Measurements from ENCODE around the gene CDC42SE2.
"Not testable (repeated sequence)": the region's sequence is repeated elsewhere in the genome, so short reads cannot be mapped to it uniquely, and the experiment has no call there.

The CDC42SE2 gene

DNA sequence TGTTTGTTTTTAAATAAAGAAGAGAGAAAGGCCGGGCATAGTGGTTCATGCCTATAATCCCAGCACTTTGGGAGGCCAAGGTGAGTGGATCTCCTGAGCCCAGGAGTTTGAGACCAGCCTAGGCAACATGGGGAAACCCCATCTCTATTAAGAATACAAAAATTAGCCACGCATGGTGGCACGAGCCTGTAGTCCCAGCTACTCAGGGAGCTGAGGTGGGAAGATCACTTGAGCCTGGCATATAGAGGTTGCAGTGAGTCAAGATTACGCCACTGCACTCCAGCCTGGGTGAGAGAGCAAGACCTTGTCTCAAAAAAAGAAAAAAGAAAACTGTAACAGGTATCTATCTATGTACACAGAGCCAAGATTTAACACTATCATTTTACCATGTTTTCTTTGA lies 34.2 kb upstream of the CDC42SE2 start:
- no peak overlapping the region for H3K4me3 ChIP-seq (ENCODE audit: low read length)
- no peak for TF ChIP-seq ZNF274 (IDR thresholded peaks at IDR 0.05; ENCODE audit: low read depth, low read length)

DNA sequence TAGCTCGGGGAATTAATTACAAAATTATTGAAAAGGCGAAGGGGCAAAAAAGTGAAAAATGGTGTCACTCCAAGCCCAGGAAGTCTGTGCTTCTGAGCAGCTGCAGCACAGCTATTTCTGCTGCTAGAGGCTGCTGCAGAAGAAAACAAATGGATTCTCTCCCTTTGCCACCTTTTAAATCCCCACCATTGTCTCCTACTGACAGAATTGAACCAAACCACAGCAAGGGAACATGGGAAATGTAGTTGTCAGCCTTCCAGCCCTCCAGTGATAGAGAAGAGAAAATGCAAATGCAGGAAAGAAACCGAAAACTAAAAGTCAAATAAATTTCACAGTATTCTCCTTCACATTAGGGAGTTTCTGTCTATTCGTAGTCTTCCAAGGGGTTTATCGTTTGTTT lies 33.4 kb upstream of the CDC42SE2 start:
- H3K4me3 ChIP-seq (ENCODE audit: low read length): peak overlapping the region; percentile 43; the same call in 1 of the 2 replicates
- no peak for TF ChIP-seq ZNF274 (IDR thresholded peaks at IDR 0.05; ENCODE audit: low read depth, low read length)

DNA sequence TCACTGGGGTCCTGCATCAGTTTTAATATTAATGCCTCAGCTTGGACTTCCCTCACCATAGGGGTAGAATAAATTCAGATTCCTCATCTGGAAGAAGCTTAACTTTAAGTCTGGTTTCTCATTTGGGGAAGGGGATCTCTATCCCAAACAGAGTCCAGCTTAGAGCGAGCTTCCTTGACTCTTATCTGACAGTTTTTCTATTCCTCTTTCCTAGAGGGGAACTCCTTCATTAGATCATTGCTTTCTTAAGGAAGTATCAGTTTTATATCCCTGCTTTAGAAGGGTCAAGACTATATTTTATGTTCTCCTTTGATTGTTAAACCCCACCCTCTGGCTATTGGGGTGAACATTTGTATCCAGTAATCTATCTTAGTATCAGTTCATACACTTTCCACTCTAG lies 24.2 kb upstream of the CDC42SE2 start:
- no peak overlapping the region for H3K4me3 ChIP-seq (ENCODE audit: low read length)
- no peak for TF ChIP-seq ZNF274 (IDR thresholded peaks at IDR 0.05; ENCODE audit: low read depth, low read length)

DNA sequence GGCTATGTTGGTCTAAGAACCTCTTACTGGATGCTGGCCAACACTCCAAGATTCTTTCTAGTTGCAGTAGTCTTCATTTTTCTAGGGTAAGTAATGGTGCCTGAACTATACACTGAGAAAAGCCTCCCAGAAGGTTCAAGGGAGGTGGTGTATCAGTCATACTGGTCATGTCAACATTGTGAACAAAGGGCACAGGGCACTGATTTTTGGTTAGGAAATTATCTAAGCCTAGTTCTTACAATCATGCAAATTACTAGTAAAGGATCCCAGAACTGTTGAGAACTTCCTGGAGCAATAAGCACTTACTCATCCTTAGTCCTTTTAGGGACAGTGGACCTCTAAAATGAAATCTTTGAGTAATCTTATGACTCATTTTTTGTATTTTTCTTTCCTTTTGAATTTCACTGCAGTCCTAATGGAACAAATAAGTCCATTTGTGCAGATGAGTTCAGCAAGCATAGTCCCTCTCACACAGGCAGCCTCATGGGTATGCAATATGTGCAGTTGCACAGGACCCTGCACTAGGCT lies 21.1 kb upstream of the CDC42SE2 start:
- no peak overlapping the region for H3K4me3 ChIP-seq (ENCODE audit: low read length)
- no peak for TF ChIP-seq ZNF274 (IDR thresholded peaks at IDR 0.05; ENCODE audit: low read depth, low read length)

DNA sequence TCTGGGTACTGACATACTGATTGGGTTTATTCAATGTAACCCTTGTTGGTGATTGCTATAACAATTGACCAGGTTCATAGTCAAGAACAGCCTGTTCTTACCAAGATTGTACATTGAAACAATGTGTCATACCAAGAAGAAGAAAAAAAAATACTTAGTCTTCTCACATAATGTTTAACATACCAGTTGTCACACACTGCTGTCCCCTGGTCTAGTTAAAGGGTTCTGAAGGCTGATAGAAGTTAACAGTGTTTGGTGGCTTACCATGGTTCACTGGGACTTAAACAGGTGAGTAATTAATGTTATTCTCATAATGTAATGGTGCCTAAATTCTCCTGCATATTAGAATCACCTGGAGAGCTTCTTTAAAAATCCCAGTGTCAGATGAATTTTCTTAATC lies 18.5 kb upstream of the CDC42SE2 start:
- no peak overlapping the region for H3K4me3 ChIP-seq (ENCODE audit: low read length)
- no peak for TF ChIP-seq ZNF274 (IDR thresholded peaks at IDR 0.05; ENCODE audit: low read depth, low read length)

DNA sequence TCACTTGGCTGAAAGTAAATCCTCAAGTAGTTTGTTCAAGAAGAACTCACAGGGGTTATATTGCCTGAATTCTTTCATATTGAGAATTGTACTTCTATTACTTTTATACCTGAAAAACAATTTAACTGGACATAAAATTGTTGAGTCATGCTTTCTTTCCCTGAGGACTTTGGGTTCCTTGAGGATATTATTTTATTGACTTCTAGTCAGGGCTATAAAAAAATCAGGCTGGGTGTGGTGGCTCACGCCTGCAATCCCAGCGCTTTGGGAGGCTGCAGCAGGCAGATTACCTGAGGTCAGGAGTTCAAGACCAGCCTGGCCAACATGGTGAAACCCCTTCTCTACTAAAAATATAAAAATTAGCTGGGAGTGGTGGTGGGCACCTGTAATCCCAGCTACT lies 17.9 kb upstream of the CDC42SE2 start:
- no peak overlapping the region for H3K4me3 ChIP-seq (ENCODE audit: low read length)
- no peak for TF ChIP-seq ZNF274 (IDR thresholded peaks at IDR 0.05; ENCODE audit: low read depth, low read length)

DNA sequence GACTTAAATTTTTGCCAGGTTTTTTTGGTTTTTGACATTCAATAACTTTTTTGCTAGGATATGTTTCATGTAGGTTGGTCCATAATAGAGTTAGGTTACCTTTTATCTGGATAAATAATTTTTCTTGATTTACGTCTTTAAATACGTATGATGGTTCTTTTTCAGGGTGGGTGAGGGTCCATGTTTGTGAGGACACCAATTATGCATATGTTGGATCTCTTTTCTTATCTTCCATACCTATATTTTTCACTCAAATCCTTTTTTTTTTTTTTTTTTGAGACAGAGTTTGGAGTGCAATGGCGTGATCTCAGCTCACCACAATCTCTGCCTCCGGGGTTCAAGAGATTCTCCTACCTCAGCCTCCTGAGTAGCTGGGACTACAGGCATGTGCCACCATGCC lies 17.3 kb upstream of the CDC42SE2 start:
- no peak overlapping the region for H3K4me3 ChIP-seq (ENCODE audit: low read length)
- TF ChIP-seq ZNF274 (IDR thresholded peaks at IDR 0.05; ENCODE audit: low read depth, low read length): no peak

DNA sequence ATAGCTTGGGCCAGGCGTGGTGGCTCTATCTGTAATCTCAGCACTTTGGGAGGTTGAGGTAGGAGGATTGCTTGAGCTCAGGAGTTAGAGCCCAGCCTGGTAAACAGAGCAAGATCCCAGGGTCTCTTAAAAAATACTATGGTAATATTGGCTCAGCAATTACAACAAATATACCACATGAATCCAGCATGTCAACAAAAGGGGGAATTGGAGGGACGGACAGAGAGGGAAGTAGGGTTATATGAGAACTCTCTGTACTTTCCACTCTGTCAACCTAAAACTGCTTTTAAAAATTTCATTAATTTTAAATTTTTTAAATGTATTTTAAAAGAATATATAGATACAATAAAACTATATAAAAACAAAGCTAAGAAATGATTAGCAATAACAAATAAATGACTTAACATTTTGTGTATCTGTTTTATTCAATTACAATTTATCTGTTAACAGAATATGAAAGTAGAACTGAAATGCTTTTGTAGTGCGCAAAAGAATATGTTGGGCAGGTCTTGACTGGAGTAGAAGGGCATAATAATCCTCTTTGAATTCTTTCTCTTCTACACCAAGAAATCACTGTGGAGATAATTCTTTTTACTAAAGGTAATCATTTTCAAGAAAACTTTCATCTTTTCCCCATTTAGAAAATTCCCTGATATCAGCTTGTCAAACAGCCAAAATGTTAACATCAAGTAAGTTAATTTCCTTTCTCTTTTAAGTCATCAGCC lies 12.9 kb upstream of the CDC42SE2 start:
- peak overlapping the region; percentile 34; the same call in 1 of the 2 replicates for H3K4me3 ChIP-seq (ENCODE audit: low read length)
- TF ChIP-seq ZNF274 (IDR thresholded peaks at IDR 0.05; ENCODE audit: low read depth, low read length): no peak

DNA sequence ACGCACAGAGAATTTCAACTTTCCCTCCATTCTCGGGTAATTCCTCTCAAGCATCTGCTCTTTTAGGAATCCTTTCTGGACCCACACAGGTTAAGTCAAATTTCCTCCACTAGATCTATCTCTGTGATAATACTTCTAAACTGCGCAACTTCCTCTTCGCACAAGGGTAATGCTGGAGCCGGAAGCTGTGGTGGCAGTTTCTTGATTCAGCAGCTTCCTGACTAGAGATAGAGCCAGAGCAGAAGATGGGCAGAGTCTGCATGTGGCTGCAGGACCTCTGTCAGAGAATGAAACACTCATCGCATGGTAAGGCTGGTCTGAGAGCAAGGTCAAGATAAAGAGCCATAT lies 11.1 kb upstream of the CDC42SE2 start:
- TF ChIP-seq ZNF274 (IDR thresholded peaks at IDR 0.05; ENCODE audit: low read depth, low read length): no peak
- H3K4me3 ChIP-seq (ENCODE audit: low read length): peak overlapping the region; percentile 82

DNA sequence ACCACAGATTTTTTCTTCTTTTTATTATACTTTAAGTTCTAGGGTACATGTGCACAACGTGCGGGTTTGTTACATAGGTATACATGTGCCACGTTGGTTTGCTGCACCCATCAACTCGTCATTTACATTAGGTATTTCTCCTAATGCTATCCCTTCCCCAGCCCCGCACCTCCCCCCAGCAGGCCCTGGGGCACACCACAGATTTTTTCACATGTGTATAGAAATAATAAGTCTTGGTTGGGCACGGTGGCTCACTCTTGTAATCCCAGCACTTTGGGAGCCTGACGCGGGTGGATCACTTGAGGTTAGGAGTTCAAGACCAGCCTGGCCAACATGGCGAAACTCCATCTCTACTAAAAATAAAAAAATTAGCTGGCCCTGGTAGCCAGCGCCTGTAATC lies 9.8 kb upstream of the CDC42SE2 start:
- H3K4me3 ChIP-seq (ENCODE audit: low read length): not testable (repeated sequence)

DNA sequence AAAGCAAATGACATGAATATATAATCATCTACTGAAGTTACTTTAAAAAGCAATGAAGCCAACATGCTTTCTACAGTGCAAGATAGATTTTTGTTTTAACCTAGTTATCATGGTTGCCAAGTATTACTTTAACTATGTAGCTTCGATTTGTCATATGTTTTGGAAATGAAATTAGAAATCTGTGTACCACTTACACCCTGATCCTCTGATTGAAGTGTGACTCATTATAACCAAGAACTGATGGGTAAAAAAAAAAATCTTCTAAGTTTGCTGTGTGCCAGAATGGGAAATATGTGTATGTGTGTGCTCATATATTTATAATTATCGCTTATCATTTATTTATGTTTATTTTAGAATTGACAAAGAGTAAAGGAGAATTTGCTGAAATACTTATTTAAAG lies 9.1 kb upstream of the CDC42SE2 start:
- H3K4me3 ChIP-seq (ENCODE audit: low read length): no peak overlapping the region
- TF ChIP-seq ZNF274 (IDR thresholded peaks at IDR 0.05; ENCODE audit: low read depth, low read length): no peak

DNA sequence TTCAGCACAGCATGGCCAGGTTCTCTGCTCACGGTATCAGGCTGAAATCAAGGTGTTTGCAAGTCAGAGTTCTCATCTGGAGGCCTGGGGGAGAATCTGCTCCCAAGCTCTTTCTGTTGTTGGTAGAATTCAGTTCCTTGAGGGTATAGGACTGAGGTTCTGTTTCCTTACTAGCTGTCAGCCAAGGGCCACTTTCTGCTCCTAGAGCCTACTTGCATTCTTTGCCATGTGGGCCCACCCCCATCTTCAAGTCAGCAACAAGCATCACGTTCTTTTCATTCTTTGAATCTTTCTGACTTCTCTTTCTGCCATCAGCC lies 7.4 kb upstream of the CDC42SE2 start:
- no peak for TF ChIP-seq ZNF274 (IDR thresholded peaks at IDR 0.05; ENCODE audit: low read depth, low read length)
- H3K4me3 ChIP-seq (ENCODE audit: low read length): no peak overlapping the region; the same call in 1 of the 2 replicates

DNA sequence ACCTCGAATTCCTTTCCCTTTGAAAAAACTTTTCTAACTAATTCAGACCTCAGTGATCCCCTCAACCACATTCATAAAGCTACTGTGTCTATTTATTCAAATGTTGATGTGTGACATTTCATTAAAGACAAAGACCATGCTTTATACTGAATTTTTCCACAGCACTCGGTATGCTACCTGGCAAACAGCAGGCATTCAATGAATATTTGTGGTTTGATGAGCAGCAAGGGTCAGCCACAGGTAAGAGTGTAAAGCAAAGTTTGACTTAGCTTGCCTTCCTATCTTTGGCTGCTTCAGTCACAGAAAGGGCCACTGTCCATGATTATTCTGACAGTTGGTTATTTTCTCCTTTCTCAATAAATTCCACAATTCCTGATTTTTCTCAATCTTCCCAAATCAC lies 5.1 kb upstream of the CDC42SE2 start:
- TF ChIP-seq ZNF274 (IDR thresholded peaks at IDR 0.05; ENCODE audit: low read depth, low read length): no peak
- H3K4me3 ChIP-seq (ENCODE audit: low read length): no peak overlapping the region

DNA sequence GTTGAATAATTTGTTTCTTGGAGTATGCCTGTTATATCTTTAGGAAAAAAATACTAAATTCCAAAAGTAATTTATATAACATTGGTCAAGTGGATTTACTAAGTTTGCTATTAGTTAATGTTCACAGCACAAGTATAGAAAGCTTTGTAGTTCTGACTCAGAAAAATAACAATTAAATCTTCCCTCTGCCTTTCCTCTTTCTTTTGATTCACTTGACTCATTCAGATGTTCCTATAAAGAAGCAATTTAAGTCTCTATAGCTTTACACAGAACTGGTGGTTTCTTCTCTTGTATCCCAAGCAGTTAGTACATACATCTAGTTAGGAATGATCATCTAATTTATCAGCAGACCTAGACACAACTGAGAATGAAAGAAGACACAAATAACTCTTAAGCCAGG lies 4.5 kb upstream of the CDC42SE2 start:
- TF ChIP-seq ZNF274 (IDR thresholded peaks at IDR 0.05; ENCODE audit: low read depth, low read length): no peak
- H3K4me3 ChIP-seq (ENCODE audit: low read length): no peak overlapping the region

DNA sequence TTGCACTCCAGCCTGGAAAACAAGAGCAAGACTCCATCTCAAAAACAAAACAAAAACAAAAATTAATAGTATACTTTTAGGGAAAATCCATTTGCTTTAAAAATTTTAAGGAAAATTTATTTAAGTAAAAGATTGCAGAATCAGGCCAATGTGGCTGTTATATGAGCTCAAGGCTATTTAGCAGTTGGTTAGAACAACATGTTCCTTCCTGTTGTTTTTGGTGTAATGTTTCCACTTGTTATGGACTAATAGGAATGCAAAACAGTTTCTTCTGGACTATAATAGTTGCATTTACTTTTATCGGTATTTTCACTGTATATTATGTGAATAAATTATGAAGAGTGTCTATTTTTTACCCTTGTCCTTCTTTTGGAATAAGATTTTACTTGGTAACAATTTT lies 3.0 kb upstream of the CDC42SE2 start:
- TF ChIP-seq ZNF274 (IDR thresholded peaks at IDR 0.05; ENCODE audit: low read depth, low read length): no peak

DNA sequence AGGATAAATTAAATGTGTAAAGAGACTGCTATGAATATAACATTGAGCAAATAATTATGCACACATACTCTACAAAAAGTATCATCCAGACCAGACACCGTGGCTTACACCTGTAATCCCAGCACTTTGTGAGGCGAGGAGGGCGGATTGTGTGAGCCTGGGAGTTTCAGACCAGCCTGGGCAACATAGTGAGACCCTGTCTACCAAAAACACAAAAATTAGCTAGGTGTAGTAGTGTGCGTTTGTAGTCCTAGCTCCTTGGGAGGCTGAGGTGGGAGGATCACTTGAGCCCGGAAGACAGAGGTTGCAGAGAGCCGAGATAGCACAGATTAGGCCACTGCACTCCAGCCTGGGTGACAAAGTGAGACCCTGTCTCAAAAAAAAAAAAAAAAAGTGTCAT lies 2.4 kb upstream of the CDC42SE2 start:
- no peak for TF ChIP-seq ZNF274 (IDR thresholded peaks at IDR 0.05; ENCODE audit: low read depth, low read length)

More for the DNA sequence above, 3.0 kb upstream of the CDC42SE2 start:
- H3K4me3 ChIP-seq (ENCODE audit: low read length): no peak overlapping the region

More for the DNA sequence above, 2.4 kb upstream of the CDC42SE2 start:
- no peak overlapping the region for H3K4me3 ChIP-seq (ENCODE audit: low read length)

Measured in GM08714 (cell line).